Esophagus squamous epithelium (tissue), 5 donors: ENCODE measurements around the gene SEMA3F. TPM values are rescaled to one million over a fixed set of nuclear protein-coding genes. Genes with fewer than 3 reads are reported as not detected.
A peak's percentile ranks its signal among the peaks of the same experiment; 100 is the strongest.

Experiments used
- DNase-seq: peaks from one replicate; lab custom pipeline; 2025; lab: John Stamatoyannopoulos, UW
- H3K27ac ChIP-seq, 4 donors: fragments of 200-600 bp; sonication (generic); one replicate each; pipeline ENCODE4 v1.5.1; 2016 to 2019; ENCODE audit warnings: mild to moderate bottlenecking in 1 of 4
- H3K27me3 ChIP-seq, 4 donors: fragments of 200-600 bp; sonication (generic); 1 replicate in 3 of 4; 2 replicates in 1 of 4; pipeline versions ENCODE4 v1.5.1 to v1.6.0; 2017 to 2021; ENCODE audit warnings: antibody characterized with exemption in 1 of 4
- H3K36me3 ChIP-seq, 3 donors: fragments of 200-600 bp; sonication (generic); one replicate each; pipeline ENCODE4 v1.5.1; 2016 to 2019
- H3K4me1 ChIP-seq, 3 donors: fragments of 200-600 bp; sonication (generic); one replicate each; pipeline ENCODE4 v1.5.1; 2017 to 2019
- H3K4me3 ChIP-seq, 4 donors: fragments of 200-600 bp; sonication (generic); 1 replicate in 3 of 4; 2 replicates in 1 of 4; pipeline ENCODE4 v1.5.1; 2016 to 2019; ENCODE audit warnings: mild to moderate bottlenecking in 2 of 4, moderate library complexity in 1 of 4
- H3K9me3 ChIP-seq, 3 donors: fragments of 200-600 bp; sonication (generic); one replicate each; pipeline ENCODE4 v1.5.1; 2016 to 2019
- CTCF ChIP-seq, 6 experiments: fragments of 450-650 bp in 4 of 6; fragments of 200-600 bp in 2 of 6; sonication (generic) in 2 of 6; IDR thresholded peaks; one replicate each; pipeline ENCODE4 v1.5.1; 2016 to 2019; ENCODE audit warnings: antibody characterized with exemption in 6 of 6, mild to moderate bottlenecking in 4 of 6, moderate library complexity in 4 of 6
- POLR2A ChIP-seq, 4 donors: fragments of 450-650 bp; IDR thresholded peaks; one replicate each; pipeline ENCODE4 v1.6.1; 2017; ENCODE audit warnings: antibody characterized with exemption in 4 of 4, mild to moderate bottlenecking in 4 of 4, moderate library complexity in 3 of 4
- WGBS, 2 donors: methylation state at CpG; one replicate each; pipeline ENCODE4 v1.1.5; 2018; 5-methylcytosine and 5-hydroxymethylcytosine counted together
- intact Hi-C: fragments of 100-400 bp; cut with DNase I; formaldehyde crosslinking; loops from one replicate; pipeline ENCODE4 v1.15.0; 2022
- total RNA-seq, 4 donors: library from RNA; depleted of rRNA; stranded (reverse); fragments of >200 nt; gene quantifications; one replicate each; pipeline ENCODE4 v1.1.0, GENCODE V29; 2016
- donor health status: DM: yes; HTN: yes; CAD: no.

Gene SEMA3F
- total RNA-seq, 4 donors from 2014 or later: 56.8 to 146 (median 109) TPM

DNA sequence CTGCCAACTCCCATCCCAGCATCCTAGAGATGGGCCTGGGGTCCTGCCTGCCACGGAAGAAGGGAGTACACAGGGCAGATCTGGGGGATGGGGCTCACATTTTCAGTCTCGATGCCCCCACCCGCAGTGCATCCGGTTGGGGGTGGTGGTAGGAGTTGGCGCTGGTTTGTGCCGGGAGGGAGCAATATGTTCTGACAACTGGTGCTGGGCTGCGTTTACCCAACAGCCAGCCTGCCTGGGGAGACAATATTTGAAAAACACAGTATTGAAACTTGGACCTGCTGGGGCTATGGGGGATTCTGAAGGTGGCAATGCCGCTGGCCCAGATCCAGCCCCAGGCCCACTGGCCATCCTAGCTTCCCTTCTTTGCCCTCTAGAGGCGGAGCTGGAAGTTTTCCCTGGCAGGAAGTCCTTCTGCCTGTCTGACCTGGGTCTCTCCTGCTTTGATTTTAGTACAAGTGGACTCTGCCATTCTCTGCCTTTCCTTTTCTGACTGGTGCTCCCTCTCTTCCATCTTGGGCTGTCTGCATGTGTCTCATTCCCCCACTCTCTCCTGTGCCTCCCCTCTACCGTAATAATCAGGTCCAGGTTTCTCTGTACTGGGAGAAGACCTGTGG is 3.5 kb downstream of the SEMA3F start:
- intact Hi-C loops: no loop called here
- Histone ChIP-seq H3K27me3 (peaks cover 0 to 23% (median 0%) of the 10 kb centered on the region in 4 donors), H3K4me3 (peak overlapping the region; percentile 8 to 86 (median 72)), H3K9me3 (no peaks in the 10 kb centered on the region), H3K4me1 (peaks cover 66 to 95% (median 81%) of the 10 kb centered on the region in 3 donors), H3K27ac (peak overlapping the region; percentile 89 to 97 (median 94)), H3K36me3 (peaks cover 0 to 38% (median 0%) of the 10 kb centered on the region in 3 donors)
- 42 to 49% methylated on average over 4 to 6 of the region's 10 CpGs for WGBS, 2 donors
- DNase-seq: no peak
- no peak for TF ChIP-seq POLR2A (IDR thresholded peaks at IDR 0.05)
- peak in 1 of 6 experiments; percentile 45 for TF ChIP-seq CTCF (IDR thresholded peaks at IDR 0.05)

DNA sequence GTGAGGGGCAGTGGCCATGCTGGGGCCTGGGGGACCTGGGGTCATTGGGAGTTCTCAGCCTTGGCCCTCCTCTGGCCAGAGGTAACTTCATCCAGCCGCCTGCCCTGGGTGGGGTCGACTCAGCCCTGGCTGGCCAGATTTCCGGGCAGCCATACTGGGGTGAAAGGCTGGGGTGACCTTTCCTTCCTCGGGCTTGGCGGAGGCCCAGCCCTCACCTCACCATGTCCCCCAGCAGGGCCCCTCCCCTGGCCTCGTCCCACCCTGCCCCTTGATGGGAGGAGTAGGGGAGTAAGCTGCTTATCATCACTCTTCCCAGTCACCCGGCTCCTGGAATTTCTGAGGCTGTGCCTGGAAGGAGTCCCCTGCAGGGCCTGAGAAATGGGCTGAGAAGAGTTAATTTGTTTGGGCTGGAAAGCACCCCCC is 5.4 kb downstream of the SEMA3F start:
- DNase-seq: no peak
- TF ChIP-seq CTCF (IDR thresholded peaks at IDR 0.05) (no peak), POLR2A (IDR thresholded peaks at IDR 0.05) (no peak)
- intact Hi-C loops: no loop called here
- H3K4me3 ChIP-seq: peak overlapping the region in 2 of 4 donors; percentile 0 to 13
- no peaks in the 10 kb centered on the region for H3K9me3 ChIP-seq
- peak overlapping the region; percentile 89 to 97 (median 94) for H3K27ac ChIP-seq
- H3K27me3 ChIP-seq: peaks cover 0 to 19% (median 0%) of the 10 kb centered on the region in 4 donors
- peaks cover 77 to 100% (median 92%) of the 10 kb centered on the region in 3 donors for H3K4me1 ChIP-seq
- peaks cover 0 to 38% (median 0%) of the 10 kb centered on the region in 3 donors for H3K36me3 ChIP-seq
- WGBS, 2 donors: 42% methylated on average over 4 of the region's 7 CpGs; no CpG with 5 or more reads in 1 of the 2 donors

DNA sequence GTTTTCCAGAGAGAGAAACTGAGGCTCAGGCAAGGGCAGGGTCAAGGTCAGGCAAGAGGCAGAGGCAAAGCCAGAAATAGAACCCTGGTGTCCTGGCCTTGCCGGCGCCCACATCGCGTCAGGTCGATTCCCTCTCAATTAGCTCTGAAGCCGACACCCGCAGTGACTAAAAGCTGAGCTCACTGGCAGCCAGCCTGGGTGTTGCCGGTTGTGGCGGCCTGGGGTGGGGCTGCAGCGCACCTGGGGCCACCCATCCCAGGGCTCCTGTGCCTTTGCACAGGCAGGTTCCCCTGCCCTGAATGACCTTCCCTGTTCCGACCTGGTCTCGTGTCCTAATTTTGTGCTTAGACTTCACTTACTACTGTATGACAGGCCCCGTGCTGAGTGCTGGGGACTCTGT is 6.2 kb downstream of the SEMA3F start:
- no peaks in the 10 kb centered on the region for H3K9me3 ChIP-seq
- DNase-seq: no peak
- H3K4me3 ChIP-seq: peak overlapping the region in 2 of 4 donors; percentile 0 to 13
- peak overlapping the region; percentile 89 to 97 (median 94) for H3K27ac ChIP-seq
- H3K36me3 ChIP-seq: peaks cover 0 to 38% (median 0%) of the 10 kb centered on the region in 3 donors
- intact Hi-C loops: no loop called here
- TF ChIP-seq CTCF (IDR thresholded peaks at IDR 0.05): no peak
- TF ChIP-seq POLR2A (IDR thresholded peaks at IDR 0.05): peak in 1 of 4 donors; percentile 24
- peaks cover 85 to 100% (median 93%) of the 10 kb centered on the region in 3 donors for H3K4me1 ChIP-seq
- 39 to 55% methylated on average over 10 to 13 of the region's 13 CpGs for WGBS, 2 donors
- peaks cover 0 to 11% (median 0%) of the 10 kb centered on the region in 4 donors for H3K27me3 ChIP-seq

- TF ChIP-seq POLR2A (IDR thresholded peaks at IDR 0.05): no peak
- no peak for TF ChIP-seq CTCF (IDR thresholded peaks at IDR 0.05)
- H3K27ac ChIP-seq: peak overlapping the region; percentile 89 to 97 (median 94)
- no peak overlapping the region for H3K4me3 ChIP-seq
- intact Hi-C loops: no loop called here
- H3K27me3 ChIP-seq: peaks cover 0 to 2% (median 0%) of the 10 kb centered on the region in 4 donors
- peaks cover 0 to 38% (median 0%) of the 10 kb centered on the region in 3 donors for H3K36me3 ChIP-seq
- H3K9me3 ChIP-seq: no peaks in the 10 kb centered on the region
- WGBS, 2 donors: 0 to 33% methylated on average over 1 of the region's 5 CpGs
- no peak for DNase-seq
- peaks cover 93 to 100% (median 99%) of the 10 kb centered on the region in 3 donors for H3K4me1 ChIP-seq
Measured at GRCh38 chr3:50162034-50162883, 7.1 kb downstream of the SEMA3F start.
